GM19468 (cell line): Measurements from ENCODE around the gene SASH1.

Experiments used
- ATAC-seq: cut with Tn5 transposase; IDR thresholded peaks from one replicate; pipeline ENCODE4 v1.9.1; 2021; ENCODE audit warnings: mild to moderate bottlenecking, moderate library complexity, moderate number of reproducible peaks; ENCODE audit not compliant: unreplicated experiment; ENCODE audit errors: extremely low read depth

Gene SASH1

GRCh38 chr6:148426317-148426977 lies 83.8 kb downstream of the SASH1 start:
- no peak for ATAC-seq

GRCh38 chr6:148427333-148427732 lies 84.7 kb downstream of the SASH1 start:
- ATAC-seq: no peak

GRCh38 chr6:148429423-148429822 lies 86.8 kb downstream of the SASH1 start:
- ATAC-seq: no peak

GRCh38 chr6:148430897-148431296 lies 88.3 kb downstream of the SASH1 start:
- no peak for ATAC-seq

GRCh38 chr6:148431413-148431812 lies 88.8 kb downstream of the SASH1 start:
- no peak for ATAC-seq

GRCh38 chr6:148431840-148432239 lies 89.2 kb downstream of the SASH1 start:
- ATAC-seq: no peak

- no peak for ATAC-seq
These were observed 90.0 kb downstream of the SASH1 start for GRCh38 chr6:148432462-148433195.

- no peak for ATAC-seq
These were observed 92.7 kb downstream of the SASH1 start for GRCh38 chr6:148435386-148435785.

- ATAC-seq: no peak
These were observed 93.8 kb downstream of the SASH1 start for GRCh38 chr6:148436466-148436865.

GRCh38 chr6:148438632-148439031 lies 96.0 kb downstream of the SASH1 start:
- no peak for ATAC-seq

- ATAC-seq: no peak
These were observed 97.4 kb downstream of the SASH1 start for GRCh38 chr6:148440016-148440415.

- ATAC-seq: no peak
These were observed 98.3 kb downstream of the SASH1 start for GRCh38 chr6:148440877-148441453.

- ATAC-seq: no peak
These were observed 98.8 kb downstream of the SASH1 start for GRCh38 chr6:148441454-148441911.

GRCh38 chr6:148443798-148444560 lies 101.3 kb downstream of the SASH1 start:
- no peak for ATAC-seq

GRCh38 chr6:148445116-148445515 lies 102.5 kb downstream of the SASH1 start:
- ATAC-seq: no peak

GRCh38 chr6:148445620-148446019 lies 103.0 kb downstream of the SASH1 start:
- no peak for ATAC-seq

GRCh38 chr6:148446681-148447080 lies 104.0 kb downstream of the SASH1 start:
- ATAC-seq: no peak

GRCh38 chr6:148447521-148448230 lies 105.0 kb downstream of the SASH1 start:
- no peak for ATAC-seq

- ATAC-seq: no peak
These were observed 105.9 kb downstream of the SASH1 start for GRCh38 chr6:148448369-148449012.

- no peak for ATAC-seq
These were observed 108.2 kb downstream of the SASH1 start for GRCh38 chr6:148450866-148451265.
